GM18867 (cell line): ENCODE measurements around the gene LRRC36.

ENCODE experiments used
- ATAC-seq: cut with Tn5 transposase; IDR thresholded peaks from one replicate; pipeline ENCODE4 v1.9.1; 2021; ENCODE audit warnings: mild to moderate bottlenecking, moderate library complexity; ENCODE audit not compliant: unreplicated experiment

The LRRC36 gene

DNA sequence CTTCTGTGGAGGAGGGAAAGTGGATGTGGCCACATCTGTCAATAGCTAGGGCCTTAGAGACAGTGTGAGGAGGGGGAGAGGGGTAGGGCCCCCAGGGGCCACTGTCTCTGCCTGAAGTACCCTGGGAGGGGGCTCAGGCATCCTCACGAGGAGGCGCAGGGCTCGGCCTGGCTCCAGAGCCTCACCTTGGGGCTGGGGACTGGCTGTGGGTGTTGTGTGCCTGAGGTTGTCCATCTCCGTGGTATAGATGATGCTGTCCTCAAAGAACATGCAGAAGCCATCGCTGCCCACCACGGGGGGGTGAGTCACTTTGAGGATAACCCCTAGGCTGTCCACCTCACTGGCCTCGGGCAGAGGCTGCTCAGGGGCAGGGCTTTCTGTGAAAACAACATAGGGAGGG, 35.2 kb upstream of the LRRC36 start:
- ATAC-seq: no peak

DNA sequence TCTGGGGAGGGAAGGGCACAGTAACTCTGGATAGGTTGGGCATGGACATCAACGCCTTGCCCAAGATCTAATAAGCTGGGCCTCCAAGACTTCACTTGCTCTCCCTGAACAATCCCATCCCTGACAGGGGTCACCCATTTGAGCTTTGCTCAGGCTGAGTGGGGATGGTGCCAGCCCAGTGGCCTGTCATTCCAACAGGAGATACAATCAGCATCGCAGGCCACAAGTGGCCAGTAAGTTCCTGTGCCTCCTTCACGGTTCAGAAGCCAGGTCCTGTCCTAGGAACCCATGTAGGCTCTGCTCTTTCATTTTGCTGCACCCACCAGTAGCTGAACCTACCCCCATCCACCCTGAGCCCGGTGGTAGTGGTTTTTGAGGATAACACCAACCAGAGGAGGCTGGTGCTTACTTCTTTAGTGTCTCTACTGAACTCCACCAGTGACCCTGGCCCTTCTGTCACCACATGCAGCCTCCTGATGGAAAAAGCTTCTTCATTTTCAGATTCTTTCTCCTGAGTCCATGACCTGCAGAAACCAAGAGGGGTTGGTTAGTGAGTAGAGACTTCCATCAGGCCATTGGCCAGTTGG, 32.4 kb upstream of the LRRC36 start:
- no peak for ATAC-seq

DNA sequence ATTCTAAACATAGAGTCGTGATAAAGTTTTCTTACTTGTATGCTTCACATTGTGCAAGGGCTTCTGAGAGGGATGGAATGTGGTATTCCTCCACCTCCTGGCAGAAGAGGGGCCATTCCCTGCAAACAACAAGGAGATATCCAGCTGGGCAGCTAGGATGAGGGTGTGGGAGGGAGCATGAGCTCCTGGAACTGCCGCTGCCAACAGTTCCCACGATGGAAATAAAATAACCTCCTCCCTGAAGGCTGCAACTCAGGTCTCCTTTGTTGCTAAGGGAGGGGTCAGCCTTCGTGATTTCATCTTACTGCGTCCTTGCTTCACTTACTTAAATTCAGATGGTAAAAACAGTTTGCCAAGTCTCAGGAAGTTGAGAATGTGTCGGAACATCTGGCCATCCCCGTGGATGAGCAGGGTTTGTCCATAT, 31.7 kb upstream of the LRRC36 start:
- no peak for ATAC-seq

DNA sequence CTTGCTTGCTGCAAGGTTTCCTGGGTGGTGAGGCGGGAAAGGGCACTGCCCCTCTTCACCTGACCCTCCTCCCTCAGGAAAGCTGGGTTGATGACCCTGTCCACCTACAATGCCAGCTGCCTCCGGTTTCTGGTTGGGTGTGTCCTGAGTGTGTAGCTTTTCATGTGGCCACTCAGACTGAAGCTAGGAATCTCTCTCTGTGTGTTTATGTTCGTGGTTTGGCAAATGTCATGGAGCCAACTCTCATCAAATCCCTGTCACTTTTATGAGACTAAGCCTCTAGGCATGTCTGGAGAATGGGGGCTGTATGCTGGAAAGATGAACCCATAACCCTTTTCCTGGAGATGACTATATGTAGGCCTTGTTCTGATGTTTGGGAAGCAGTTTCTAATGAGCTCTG, 30.2 kb upstream of the LRRC36 start:
- no peak for ATAC-seq

DNA sequence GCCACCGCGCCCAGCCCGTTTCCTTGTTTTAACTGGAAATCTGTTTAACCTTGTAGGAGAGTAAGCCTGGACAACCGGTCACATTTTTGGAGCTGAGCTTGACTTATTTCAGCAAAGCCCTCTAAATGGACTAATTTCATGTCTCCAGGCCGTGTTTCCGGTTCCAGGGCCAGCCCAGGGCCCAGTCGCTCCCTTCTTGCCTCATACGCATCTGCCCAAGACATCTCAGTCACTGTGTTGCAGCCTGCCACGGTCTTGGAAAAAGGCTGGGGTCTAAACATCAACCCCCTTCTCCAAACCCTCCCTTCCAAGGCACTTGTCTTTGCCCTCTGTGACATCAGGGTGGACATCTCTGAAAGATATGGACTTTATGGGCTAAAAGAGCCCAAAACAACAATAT, 28.3 kb upstream of the LRRC36 start:
- ATAC-seq: no peak

DNA sequence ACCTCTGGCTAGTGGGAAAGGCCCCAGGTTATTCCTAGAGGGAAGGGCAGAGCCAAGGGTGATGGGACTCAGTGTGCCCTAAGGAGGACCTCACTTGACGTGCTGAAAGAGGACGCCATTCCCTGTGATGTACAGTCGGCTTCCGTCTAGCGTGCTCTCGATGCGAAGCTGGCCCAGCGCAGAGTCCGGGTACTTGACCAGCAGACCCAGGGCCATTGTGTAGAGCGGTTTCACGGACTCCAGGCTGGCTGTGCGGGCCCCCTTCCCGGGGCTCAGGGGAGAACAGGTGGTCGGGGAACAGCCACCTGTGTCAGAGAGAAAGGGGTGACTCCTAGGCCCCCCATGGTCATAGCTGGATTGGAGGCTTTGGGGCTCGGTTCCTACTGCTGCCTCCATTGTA, 27.3 kb upstream of the LRRC36 start:
- ATAC-seq: no peak

GRCh38 chr16:67301080-67301782, 25.4 kb upstream of the LRRC36 start:
- ATAC-seq: no peak

DNA sequence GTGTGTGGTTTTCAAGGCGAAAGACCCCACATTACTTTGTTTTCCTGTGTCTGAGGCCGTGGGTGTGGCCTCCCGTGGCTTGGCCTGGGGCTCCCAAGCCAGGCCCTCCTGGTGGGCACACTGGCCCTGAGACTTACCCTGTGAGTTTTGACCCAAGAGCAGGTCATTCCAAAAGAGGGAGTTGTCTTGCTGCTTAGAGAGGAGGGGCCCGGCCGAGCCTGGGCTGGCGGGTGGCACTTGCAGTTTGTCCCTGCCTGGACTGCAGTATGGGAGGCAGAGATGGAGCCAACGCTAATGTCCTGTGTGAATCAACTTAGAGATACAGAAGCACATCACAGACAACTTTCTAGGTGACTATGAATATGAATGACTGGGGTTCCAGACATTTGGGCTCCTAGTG, 24.5 kb upstream of the LRRC36 start:
- ATAC-seq: no peak

DNA sequence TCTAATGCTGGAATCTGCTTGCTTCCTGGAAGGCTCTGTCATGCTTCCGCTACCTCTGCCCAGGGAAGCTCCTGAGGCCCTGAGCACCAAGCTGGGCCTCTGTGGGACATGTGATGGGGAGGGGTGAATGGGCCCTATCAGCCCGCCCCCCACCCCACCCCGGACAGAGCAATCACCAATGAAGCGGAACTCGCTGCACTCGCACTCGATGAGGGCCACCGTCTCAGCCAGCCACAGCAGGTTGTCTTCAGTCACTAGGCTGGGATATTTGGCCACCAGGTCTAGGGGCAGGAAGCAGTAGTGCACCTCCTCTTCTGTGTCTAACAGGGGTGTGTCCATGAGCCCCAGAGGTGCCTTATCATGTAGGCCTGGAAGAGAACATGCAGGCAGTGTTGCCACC, 23.6 kb upstream of the LRRC36 start:
- ATAC-seq: no peak

GRCh38 chr16:67304020-67304419, 22.6 kb upstream of the LRRC36 start:
- no peak for ATAC-seq

DNA sequence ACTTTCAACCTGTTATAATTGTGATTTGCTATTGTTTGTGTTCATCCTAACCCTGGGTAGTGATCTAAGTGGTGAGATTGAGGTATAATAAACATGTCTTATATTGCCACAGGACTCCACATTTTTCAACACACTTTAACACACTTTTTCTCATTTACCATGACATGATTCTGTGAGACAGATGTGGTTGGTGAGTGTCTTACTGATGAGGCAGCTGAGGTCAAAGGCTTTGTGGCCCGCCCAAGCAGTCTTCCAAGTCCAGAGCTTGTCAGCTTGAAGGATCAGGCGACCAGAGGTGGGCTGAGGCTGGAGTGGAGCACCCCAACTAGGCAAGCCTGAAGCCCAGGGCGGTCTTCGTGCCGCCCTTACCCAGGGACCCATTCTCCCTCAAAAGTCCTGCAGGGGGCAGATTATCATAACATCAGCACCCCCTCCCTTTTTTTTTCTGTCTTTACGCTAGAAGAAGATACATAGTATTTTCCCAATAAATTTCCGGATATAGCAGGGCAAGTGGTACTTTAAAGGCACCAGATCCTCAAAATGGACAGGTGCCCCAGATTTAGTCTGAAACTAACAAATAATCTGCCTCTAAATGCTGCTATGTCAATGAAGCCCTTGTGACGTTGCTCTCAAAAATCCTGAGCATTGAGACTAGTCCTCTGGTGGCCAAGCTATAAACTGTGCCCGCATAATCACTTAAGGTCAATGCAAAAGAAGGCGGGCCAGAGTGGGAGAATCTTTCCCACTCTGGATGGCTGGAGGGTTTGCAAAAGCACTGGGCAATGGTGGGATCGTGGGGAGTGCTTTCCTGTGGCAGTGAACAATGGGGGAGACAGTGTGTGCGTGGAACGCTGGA, 21.2 kb upstream of the LRRC36 start:
- ATAC-seq: no peak

- ATAC-seq: no peak
Observed at GRCh38 chr16:67310561-67310960, 16.1 kb upstream of the LRRC36 start.

- ATAC-seq: peak; percentile 75
Observed at GRCh38 chr16:67311607-67312488, 14.8 kb upstream of the LRRC36 start.

DNA sequence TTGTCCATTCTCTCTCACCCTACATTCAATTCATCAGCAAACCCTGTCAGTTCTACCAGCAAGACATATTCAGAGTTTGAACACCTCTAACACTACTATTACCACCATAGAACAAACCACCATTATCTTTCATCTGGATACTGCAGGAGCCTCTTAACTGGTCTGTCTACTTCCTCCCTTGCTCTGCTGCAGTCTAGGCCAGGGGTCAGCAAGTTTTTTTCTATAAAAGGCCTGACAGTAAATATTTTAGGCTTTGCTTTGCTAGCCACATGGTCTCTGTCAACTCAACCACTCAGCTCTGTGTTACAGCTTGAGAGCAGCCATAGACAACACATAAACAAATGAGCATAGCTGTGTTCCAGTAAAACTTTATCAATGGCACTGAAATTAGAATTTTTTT, 13.9 kb upstream of the LRRC36 start:
- no peak for ATAC-seq

GRCh38 chr16:67317853-67318252, 8.8 kb upstream of the LRRC36 start:
- ATAC-seq: no peak

DNA sequence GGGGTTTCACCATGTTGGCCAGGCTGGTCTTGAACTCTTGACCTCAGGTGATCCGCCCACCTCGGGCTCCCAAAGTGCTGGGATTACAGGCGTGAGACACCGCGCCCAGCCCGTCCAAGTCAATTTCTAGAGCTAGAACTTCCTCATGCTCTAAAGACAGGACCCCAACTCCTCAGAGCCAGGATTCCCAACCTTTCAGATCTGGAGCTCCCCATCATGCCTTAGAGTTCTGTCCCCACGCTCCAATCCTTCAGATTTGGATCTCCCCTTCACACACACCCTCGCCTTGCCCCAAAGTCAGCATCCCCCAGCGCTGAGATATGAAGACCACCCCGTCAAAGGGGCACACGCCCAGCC, 522 bp upstream of the LRRC36 start:
- no peak for ATAC-seq

GRCh38 chr16:67327743-67328142, 1.1 kb downstream of the LRRC36 start:
- ATAC-seq: no peak

- no peak for ATAC-seq
Observed at GRCh38 chr16:67329901-67330300, 3.3 kb downstream of the LRRC36 start.

GRCh38 chr16:67333315-67333714, 6.7 kb downstream of the LRRC36 start:
- no peak for ATAC-seq

DNA sequence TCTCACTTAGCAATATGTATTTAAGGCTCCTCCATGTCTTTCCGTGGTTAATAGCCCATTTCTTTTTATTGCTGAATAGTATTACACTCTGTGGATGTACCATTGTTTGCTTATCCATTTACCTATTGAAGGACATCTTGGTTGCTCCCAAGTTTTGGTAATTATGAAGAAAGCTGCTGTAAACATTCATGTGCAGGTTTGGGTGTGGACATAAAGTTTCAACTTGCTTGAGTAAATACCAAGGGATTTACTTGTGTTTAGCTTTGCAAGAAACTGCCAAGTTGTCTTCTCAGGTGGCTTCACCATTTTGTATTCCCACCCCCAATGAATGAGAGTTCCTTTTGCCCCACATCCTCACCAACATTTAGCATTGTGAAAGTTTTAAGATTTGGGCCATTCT, 9.5 kb downstream of the LRRC36 start:
- ATAC-seq: no peak

DNA sequence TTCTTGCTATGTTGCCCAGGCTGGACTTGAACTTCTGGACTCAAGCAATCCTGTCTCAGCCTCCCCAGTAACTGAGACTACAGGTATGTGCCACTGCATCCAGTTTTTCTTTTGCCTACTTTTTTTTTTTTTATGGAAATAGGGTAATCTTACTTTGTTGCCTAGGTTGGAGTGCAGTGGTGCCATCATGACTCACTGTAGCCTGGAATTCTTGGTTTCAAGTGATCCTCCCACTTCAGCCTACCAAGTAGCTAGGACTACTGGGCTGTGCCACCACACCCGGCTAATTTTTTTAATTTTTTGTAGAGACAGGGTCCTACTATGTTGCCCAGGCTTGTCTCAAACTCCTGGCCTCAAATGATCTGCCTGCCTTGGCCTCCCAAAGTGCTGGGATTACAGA, 10.0 kb downstream of the LRRC36 start:
- no peak for ATAC-seq
